Uterus (tissue), 4 donors: ENCODE results near the gene TMEM123. TPM values are rescaled to one million over a fixed set of nuclear protein-coding genes. Genes with fewer than 3 reads are reported as not detected.

Experiments used
- DNase-seq, 2 donors: peaks; one replicate each; pipeline ENCODE4 v3.0.0-alpha.2; 2019 to 2020
- H3K27ac ChIP-seq, 2 donors: fragments of 200-600 bp; sonication (generic); 1 replicate in 1 of 2; 2 replicates in 1 of 2; pipeline ENCODE4 v1.5.1; 2016 to 2018
- H3K27me3 ChIP-seq, 2 donors: fragments of 200-600 bp; sonication (generic); one replicate each; pipeline ENCODE4 v1.5.1; 2018 to 2019; ENCODE audit warnings: control low read depth in 1 of 2
- H3K36me3 ChIP-seq, 2 donors: fragments of 200-600 bp; sonication (generic); one replicate each; pipeline ENCODE4 v1.5.1; 2019; ENCODE audit warnings: control low read depth in 1 of 2
- H3K4me1 ChIP-seq, 2 donors: fragments of 200-600 bp; sonication (generic); one replicate each; pipeline ENCODE4 v1.5.1; 2018 to 2019; ENCODE audit warnings: control low read depth in 1 of 2
- H3K4me3 ChIP-seq, 2 donors: fragments of 200-600 bp; sonication (generic); 1 replicate in 1 of 2; 2 replicates in 1 of 2; pipeline ENCODE4 v1.5.1; 2018 to 2019; ENCODE audit warnings: mild to moderate bottlenecking in 1 of 2
- H3K9me3 ChIP-seq, 2 donors: fragments of 200-600 bp; sonication (generic); one replicate each; pipeline ENCODE4 v1.5.1; 2019; ENCODE audit warnings: control low read depth in 1 of 2
- POLR2A ChIP-seq, 2 donors: fragments of 450-650 bp; IDR thresholded peaks; one replicate each; pipeline ENCODE4 v1.6.1; 2016; ENCODE audit warnings: antibody characterized with exemption in 2 of 2, mild to moderate bottlenecking in 1 of 2, moderate library complexity in 1 of 2
- intact Hi-C: fragments of 100-400 bp; cut with DNase I; formaldehyde crosslinking; loops from one replicate; pipeline ENCODE4 v1.15.1; 2023; ENCODE audit warnings: low total_unique reads
- total RNA-seq, 4 donors: library from RNA; depleted of rRNA in 3 of 4; stranded (reverse); fragments of >200 nt in 3 of 4; gene quantifications; one replicate each; pipeline versions ENCODE4 v1.1.0 to v1.2.4, GENCODE V29; 2014 to 2023
- TF ChIP-seq, protein P1 (sequence below), 4 experiments: fragments of 200-600 bp in 2 of 4; fragments of 450-650 bp in 2 of 4; sonication (generic) in 2 of 4; IDR thresholded peaks; one replicate each; pipeline ENCODE4 v1.5.1; 2016 to 2019; ENCODE audit warnings: antibody characterized with exemption in 4 of 4, mild to moderate bottlenecking in 2 of 4, moderate library complexity in 1 of 4
- donor health status: DM: yes; HTN: yes; CAD: no.

TMEM123 gene
- total RNA-seq, 4 donors from 2014 or later, result 187 to 522 (median 260) TPM

DNA sequence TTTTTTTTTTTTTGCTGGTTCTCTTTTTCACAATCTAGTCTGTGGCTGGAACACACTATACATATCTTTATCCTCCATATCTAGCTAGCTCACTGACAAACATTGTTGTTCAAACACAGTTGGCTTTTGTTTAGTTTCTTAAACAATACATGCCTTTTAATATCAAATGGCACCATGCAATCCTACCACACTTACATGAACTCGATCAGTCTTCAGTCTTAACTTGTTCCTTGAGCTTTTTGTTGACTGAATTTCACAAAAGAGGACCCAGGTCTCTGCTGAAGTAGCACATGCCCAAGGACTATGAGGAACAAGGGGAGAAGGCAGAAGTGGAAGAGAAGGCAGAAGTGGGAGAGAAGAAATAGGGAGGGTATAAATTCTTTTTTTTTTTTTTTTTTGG lies 25.5 kb downstream of the TMEM123 start:
- Histone ChIP-seq H3K27ac (no peak overlapping the region), H3K36me3 (no peaks in the 10 kb centered on the region), H3K27me3 (no peaks in the 10 kb centered on the region), H3K4me1 (peaks cover 0 to 4% of the 10 kb centered on the region in 2 donors), H3K9me3 (no peaks in the 10 kb centered on the region), H3K4me3 (no peak overlapping the region)
- TF ChIP-seq, protein P1, sequence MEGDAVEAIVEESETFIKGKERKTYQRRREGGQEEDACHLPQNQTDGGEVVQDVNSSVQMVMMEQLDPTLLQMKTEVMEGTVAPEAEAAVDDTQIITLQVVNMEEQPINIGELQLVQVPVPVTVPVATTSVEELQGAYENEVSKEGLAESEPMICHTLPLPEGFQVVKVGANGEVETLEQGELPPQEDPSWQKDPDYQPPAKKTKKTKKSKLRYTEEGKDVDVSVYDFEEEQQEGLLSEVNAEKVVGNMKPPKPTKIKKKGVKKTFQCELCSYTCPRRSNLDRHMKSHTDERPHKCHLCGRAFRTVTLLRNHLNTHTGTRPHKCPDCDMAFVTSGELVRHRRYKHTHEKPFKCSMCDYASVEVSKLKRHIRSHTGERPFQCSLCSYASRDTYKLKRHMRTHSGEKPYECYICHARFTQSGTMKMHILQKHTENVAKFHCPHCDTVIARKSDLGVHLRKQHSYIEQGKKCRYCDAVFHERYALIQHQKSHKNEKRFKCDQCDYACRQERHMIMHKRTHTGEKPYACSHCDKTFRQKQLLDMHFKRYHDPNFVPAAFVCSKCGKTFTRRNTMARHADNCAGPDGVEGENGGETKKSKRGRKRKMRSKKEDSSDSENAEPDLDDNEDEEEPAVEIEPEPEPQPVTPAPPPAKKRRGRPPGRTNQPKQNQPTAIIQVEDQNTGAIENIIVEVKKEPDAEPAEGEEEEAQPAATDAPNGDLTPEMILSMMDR (IDR thresholded peaks at IDR 0.05), result no peak
- TF ChIP-seq POLR2A (IDR thresholded peaks at IDR 0.05), result no peak
- DNase-seq, result no peak
- intact Hi-C loops, result no loop called here

DNA sequence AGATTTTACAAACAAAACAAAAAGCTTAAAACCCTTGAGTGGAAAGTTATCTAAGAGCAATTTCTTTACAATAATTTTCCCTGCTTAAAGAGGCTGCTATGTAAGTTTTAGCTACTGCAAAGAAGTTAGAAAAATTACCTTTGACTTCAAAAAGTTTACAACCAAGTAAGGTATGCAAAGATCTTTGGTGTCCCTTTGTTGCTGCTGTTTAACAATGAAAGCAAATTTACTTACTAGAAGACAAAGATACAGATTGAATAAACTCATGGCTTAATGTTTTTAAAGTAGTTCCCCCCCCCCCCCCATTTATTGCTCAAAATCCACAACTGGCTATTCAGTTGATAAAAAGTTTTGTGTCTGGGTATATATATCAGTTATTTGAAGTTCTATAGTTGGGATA lies 26.0 kb downstream of the TMEM123 start:
- Histone ChIP-seq H3K4me1 (peaks cover 0 to 4% of the 10 kb centered on the region in 2 donors), H3K9me3 (no peaks in the 10 kb centered on the region), H3K4me3 (no peak overlapping the region), H3K27me3 (no peaks in the 10 kb centered on the region), H3K36me3 (no peaks in the 10 kb centered on the region), H3K27ac (no peak overlapping the region)
- TF ChIP-seq POLR2A (IDR thresholded peaks at IDR 0.05), result no peak
- TF ChIP-seq, protein P1 (IDR thresholded peaks at IDR 0.05), result no peak
- intact Hi-C loops, result no loop called here
- DNase-seq, result no peak

GRCh38 chr11:102426000-102426399 lies 26.6 kb downstream of the TMEM123 start:
- Histone ChIP-seq H3K27ac (no peak overlapping the region), H3K4me1 (peaks cover 0 to 4% of the 10 kb centered on the region in 2 donors), H3K4me3 (no peak overlapping the region), H3K36me3 (no peaks in the 10 kb centered on the region), H3K9me3 (no peaks in the 10 kb centered on the region), H3K27me3 (no peaks in the 10 kb centered on the region)
- no peak for DNase-seq
- TF ChIP-seq, protein P1 (IDR thresholded peaks at IDR 0.05), result no peak
- TF ChIP-seq POLR2A (IDR thresholded peaks at IDR 0.05), result no peak
- intact Hi-C loops, result no loop called here

GRCh38 chr11:102423936-102424335 lies 28.6 kb downstream of the TMEM123 start:
- H3K27ac ChIP-seq, result no peak overlapping the region
- no peaks in the 10 kb centered on the region for H3K36me3 ChIP-seq
- DNase-seq, result no peak
- H3K9me3 ChIP-seq, result no peaks in the 10 kb centered on the region
- intact Hi-C loops, result no loop called here
- no peak overlapping the region for H3K4me3 ChIP-seq
- TF ChIP-seq, protein P1 (IDR thresholded peaks at IDR 0.05), result no peak
- no peak for TF ChIP-seq POLR2A (IDR thresholded peaks at IDR 0.05)
- no peaks in the 10 kb centered on the region for H3K4me1 ChIP-seq
- H3K27me3 ChIP-seq, result no peaks in the 10 kb centered on the region

DNA sequence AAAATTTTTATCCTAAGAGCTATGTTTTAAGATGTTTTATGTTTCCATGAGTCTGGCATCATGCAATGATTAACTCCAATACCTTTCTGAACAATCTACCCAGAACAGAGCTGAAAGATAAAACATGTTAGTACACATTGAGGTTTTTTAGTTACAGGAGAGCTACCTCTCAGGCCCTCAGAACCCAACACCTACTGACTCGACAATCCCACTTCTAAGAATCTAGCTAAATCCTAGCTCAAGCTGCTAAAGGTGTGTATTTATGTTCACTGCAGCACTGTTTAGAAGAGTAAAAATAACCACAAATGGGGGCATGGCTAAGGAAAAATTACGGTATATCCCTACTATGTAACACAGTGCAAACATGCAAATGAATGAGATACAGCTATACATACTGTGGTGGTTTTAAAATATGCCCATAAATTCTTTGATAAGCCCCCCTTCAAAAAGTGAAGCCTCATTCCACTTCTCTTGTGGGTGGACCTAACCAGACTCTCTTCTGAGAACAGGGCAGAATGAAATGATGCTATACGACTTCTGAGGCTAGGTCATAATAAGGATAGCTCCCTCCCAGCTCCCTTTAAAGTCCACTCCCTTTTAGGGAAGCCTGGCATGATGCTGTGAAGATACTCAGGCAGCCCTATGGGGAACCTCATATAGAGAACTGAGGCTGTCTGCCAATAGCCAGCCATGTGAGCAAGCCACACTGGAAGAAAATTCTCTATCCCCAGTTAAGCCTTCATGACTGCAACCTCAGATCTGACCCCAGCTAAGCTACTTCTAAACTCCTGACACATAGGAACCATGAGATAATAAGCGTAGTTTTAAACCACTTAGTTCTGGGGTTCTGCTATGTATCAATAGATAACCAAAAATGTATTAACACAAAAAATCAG lies 29.5 kb downstream of the TMEM123 start:
- Histone ChIP-seq H3K27ac (no peak overlapping the region), H3K4me1 (no peaks in the 10 kb centered on the region)

More for the DNA sequence above, 29.5 kb downstream of the TMEM123 start:
- no peak for DNase-seq
- Histone ChIP-seq H3K9me3 (no peaks in the 10 kb centered on the region), H3K36me3 (no peaks in the 10 kb centered on the region), H3K27me3 (no peaks in the 10 kb centered on the region), H3K4me3 (no peak overlapping the region)
- intact Hi-C loops, result no loop called here
- TF ChIP-seq, protein P1 (IDR thresholded peaks at IDR 0.05), result no peak
- TF ChIP-seq POLR2A (IDR thresholded peaks at IDR 0.05), result no peak
